HG02870 (cell line): ENCODE results near the gene SERF1A.
"Not testable (repeated sequence)": the region's sequence is repeated elsewhere in the genome, so short reads cannot be mapped to it uniquely, and the experiment has no call there.

ENCODE experiments used
- ATAC-seq: cut with Tn5 transposase; IDR thresholded peaks from one replicate; pipeline ENCODE4 v1.9.1; 2021; ENCODE audit warnings: mild to moderate bottlenecking, moderate library complexity; ENCODE audit not compliant: unreplicated experiment

The SERF1A gene

DNA sequence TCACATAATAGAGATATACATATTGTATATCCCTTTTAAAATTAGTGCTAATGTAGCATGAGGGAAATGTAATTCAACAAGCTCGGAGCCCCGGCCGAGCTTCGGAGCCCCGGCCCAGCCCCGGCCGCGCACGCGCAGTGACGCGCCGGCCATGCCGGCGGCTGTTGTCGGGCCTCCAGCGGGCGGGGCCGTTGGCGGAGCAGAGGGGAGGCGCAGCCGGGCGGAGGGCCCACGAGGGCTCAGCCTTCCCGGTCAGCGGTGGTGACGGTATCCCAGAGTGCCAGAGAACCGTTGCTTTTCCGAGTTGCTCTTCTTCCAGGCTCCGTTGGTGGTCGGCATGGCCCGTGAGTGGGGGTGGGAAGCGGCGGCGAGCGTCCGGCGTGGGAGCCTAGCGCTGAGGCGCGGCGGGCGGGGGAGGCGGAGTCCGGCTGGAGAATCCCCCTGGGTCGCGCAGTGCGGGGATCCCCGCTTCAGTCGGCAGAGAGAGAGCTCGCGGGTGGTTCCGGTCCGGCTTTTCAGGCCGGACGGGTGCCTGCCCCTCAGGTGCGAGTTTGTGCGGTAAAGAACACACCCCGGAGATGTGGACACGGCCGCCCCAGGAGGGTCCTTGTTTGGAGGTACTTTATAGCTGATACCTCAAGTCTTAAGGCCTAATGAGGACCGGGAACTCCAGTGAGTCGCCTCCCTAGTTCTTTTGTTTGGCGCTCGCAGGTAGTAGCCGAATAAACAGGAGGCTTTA lies at the start of gene SERF1A:
Gene SERF1A, plus strand, starts transcription at position 137 of the 739 bp plus-strand sequence. Its CDS starts 201 bp downstream, at position 338.
- ATAC-seq = peak; percentile 88

DNA sequence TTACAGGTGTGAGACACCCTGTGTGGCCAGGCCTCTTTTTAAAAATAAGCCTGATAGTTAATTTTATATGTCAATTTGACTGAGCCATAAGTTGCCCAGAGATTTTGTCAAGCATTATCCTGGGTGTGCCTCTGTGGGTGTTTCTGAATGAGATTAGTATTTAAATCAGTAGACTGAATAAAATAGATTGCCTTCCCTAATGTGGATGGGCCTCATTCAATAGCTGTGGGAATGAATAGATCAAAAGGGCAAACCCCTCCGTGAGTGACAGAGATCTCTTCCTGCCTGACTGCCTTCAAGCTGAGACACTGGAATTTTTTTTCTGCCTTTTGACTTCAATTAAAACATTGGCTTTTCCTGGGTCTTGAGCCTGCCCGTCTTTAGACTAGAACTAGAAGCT lies 33.7 kb upstream of the SERF1A start:
- not testable (repeated sequence) for ATAC-seq

DNA sequence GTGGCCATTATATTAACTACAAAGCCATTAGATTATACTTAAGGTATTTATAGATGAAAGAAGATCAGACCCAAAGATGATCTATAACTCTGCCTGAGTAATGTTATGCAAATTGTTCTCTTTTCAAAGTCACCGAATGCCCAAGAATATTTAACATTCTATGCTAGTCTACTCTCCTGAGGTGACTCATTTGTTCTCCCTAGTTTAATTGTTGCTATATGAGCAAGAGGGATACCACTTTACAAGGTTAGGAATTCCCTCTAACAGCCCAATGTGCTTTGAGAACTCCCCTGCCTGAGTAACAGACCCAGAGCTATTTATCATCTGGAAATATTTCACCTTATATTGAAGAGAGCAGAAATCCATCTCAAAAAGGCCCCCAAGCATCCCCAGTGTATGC lies 29.8 kb upstream of the SERF1A start:
- ATAC-seq = not testable (repeated sequence)

DNA sequence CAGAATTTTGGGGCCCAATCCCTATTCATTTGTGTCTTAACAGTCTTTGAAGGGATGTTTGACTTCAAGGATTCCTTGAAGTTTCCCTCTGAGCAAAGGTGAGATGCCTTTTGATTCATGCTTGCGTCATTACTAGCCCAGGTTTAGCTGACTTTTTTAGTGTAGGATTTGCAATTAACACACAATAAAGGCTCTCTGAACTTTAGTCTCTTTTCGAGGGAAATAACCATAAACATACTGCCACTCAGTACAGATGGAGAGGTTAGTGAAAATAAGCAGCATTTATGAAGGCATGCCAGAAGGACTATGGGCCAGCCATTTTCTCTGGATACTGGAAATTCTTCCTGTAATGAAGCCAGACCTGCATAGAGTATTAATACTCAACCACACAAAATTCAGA lies 4.4 kb upstream of the SERF1A start:
- not testable (repeated sequence) for ATAC-seq

DNA sequence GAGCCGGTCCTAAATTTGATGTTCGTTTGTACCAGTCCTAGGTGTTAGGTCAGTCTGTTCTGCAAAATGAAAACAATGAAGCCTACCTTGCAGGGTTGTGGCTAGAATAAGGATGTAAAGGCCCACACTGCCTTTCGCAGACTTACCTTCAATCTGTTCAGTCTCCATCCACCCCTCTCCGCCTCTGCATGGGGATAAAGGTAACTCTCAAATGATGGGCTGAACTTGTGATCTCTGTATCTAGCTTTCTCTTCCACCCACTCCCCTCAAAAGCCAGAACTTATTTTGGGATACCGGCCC lies 753 bp downstream of the SERF1A start:
- ATAC-seq = not testable (repeated sequence)

DNA sequence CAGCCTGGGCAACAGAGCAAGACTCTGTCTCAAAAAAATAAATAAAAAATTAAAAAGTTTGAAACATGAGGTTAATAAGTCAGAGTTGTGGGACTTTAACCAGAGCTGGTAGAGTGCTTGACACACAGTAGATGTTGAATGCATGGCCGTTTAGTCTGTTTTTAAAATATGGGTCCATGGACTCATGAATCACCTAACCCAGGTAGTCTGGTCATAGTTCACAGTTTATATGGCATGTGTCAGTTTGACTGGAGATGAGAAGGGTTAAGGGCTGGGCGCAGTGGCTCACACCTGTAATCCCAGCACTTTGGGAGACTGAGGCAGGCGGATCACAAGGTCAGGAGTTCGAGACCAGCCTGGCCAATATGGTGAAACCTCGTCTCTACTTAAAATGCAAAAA lies 6.2 kb downstream of the SERF1A start:
- not testable (repeated sequence) for ATAC-seq

DNA sequence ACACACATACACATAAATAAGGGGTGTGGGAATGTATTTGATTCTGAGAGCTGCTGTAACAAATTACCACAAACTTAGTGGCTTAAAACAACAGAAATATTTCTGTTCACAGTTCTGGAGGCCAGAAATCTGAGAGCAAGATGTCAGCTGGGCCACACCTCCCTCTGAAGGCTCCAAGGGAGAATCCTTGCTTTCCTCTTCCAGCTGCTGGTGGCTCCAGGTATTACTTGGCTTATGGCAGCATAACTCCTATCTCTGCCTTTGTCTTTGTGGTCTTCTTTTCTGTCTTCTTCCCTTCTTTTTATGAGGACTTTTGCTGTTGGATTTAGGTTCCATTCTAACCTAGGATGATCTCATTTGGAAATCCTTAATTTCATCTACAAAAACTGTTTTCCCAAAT lies 16.4 kb downstream of the SERF1A start:
- ATAC-seq = not testable (repeated sequence)

DNA sequence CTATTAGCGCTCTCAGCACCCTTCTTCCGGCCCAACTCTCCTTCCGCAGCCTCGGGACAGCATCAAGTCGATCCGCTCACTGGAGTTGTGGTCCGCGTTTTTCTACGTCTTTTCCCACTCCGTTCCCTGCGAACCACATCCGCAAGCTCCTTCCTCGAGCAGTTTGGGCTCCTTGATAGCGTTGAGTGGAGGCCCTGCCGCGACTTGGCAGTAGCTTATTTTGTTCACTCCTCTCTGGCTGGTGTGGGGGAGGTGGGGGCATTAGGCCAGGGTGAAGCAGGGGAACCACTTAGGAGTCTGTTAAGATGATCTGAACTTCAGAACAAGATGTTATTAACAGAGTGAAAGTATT lies 24.7 kb downstream of the SERF1A start:
- peak; percentile 33 for ATAC-seq

DNA sequence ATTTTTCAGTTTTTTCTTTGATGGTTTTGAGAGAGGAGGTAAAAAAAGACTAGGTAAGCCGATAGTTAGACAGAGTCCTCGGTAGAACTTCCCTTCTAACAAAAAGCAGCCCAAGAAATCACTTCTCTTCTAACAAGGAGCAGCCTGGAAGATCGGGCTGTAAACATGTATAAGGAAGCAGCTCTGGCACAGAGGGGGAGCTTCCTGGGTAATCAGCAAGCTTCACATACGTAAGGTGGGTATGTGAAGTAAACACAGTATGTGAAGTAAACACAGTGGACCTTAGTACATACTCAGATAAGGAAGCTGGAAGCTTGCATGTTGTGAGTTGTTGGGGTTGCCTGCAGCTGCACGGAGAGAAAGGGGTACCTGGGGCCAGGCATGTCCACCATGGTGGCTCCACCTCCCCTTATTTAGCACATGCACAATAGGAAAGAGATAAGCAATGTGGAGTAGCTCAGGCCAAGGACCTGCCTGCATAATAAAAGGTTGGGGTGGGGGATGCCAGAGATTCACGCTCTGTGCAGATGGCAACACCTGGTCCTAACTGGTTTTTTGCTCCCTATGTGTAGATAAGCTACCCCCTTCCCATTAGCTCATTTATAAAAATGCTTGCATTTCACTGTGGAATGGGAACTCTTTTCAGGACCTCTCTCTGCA lies 31.4 kb downstream of the SERF1A start:
- ATAC-seq = not testable (repeated sequence)

DNA sequence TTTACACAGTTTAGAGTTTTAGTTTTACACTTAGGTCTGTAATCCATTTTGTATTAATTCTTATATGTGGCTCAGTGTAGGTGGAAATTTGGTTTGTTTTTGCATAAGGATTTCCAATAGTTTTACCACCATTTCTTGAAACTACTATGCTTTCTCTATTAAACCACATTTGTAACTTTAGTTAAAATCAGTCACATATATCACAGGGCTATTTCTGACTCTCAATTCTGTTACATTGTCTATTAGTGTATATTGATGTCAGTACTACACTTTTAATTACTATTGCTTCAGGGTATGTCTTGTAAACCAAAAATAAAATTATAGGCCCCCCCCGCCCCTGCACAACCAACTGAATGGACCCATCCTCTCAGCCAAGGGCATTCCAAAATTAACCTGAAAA lies 32.1 kb downstream of the SERF1A start:
- not testable (repeated sequence) for ATAC-seq

DNA sequence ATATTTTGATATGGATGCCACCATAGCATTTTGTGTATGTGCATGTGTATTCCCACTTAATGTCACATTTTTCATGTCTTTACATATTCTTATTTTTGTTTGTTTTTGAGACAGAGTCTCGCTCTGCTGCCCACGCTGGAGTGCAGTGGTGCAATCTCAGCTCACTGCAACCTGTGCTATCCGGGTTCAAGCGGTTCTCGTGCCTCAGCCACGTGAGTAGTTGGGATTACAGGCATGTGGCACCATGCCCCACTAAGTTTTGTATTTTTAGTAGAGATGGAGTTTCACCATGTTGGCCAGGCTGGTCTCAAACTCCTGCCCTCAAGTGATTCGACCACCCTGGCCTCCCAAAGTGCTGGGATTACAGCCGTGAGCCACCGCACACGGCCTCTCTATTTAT lies 52.6 kb downstream of the SERF1A start:
- not testable (repeated sequence) for ATAC-seq
